ENCODE results near the gene IDH3G.

DNA sequence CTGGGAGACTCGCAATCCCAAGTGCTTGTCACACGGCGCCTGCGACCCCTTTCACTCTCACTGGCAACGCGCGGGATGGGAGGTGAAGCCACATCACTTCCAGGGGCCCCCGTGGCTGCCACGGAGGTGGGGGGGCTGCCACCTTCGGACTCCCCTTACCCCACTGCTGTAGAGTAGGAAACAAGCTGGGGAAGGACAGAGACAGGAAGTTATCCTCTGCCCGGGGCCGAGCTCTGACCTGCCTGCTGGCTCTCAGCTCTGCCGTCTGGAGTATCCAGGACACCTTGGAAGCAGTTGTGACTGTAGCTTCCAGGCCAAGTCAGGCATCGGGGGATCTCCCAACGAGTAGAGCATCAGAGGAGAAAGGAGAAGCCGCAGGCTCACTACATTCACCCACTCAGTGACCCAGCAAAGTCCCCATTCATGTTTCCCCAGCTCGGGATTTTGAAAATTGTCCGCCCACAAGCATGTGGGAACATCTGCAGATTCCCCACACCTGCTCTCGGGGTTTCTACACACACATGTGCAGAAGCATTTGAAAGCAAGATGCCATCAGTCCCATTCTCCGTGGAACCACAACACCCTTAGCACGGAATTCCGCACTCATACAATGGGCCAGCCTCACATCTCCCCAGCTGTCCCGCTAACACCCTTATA, 25.3 kb upstream of the IDH3G start:
- TF ChIP-seq, protein P1, sequence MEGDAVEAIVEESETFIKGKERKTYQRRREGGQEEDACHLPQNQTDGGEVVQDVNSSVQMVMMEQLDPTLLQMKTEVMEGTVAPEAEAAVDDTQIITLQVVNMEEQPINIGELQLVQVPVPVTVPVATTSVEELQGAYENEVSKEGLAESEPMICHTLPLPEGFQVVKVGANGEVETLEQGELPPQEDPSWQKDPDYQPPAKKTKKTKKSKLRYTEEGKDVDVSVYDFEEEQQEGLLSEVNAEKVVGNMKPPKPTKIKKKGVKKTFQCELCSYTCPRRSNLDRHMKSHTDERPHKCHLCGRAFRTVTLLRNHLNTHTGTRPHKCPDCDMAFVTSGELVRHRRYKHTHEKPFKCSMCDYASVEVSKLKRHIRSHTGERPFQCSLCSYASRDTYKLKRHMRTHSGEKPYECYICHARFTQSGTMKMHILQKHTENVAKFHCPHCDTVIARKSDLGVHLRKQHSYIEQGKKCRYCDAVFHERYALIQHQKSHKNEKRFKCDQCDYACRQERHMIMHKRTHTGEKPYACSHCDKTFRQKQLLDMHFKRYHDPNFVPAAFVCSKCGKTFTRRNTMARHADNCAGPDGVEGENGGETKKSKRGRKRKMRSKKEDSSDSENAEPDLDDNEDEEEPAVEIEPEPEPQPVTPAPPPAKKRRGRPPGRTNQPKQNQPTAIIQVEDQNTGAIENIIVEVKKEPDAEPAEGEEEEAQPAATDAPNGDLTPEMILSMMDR (IDR thresholded peaks at IDR 0.05), result no peak
- TF ChIP-seq POLR2AphosphoS5 (IDR thresholded peaks at IDR 0.05; ENCODE audit: low read depth, low read length), result no peak
- TF ChIP-seq, protein P2, sequence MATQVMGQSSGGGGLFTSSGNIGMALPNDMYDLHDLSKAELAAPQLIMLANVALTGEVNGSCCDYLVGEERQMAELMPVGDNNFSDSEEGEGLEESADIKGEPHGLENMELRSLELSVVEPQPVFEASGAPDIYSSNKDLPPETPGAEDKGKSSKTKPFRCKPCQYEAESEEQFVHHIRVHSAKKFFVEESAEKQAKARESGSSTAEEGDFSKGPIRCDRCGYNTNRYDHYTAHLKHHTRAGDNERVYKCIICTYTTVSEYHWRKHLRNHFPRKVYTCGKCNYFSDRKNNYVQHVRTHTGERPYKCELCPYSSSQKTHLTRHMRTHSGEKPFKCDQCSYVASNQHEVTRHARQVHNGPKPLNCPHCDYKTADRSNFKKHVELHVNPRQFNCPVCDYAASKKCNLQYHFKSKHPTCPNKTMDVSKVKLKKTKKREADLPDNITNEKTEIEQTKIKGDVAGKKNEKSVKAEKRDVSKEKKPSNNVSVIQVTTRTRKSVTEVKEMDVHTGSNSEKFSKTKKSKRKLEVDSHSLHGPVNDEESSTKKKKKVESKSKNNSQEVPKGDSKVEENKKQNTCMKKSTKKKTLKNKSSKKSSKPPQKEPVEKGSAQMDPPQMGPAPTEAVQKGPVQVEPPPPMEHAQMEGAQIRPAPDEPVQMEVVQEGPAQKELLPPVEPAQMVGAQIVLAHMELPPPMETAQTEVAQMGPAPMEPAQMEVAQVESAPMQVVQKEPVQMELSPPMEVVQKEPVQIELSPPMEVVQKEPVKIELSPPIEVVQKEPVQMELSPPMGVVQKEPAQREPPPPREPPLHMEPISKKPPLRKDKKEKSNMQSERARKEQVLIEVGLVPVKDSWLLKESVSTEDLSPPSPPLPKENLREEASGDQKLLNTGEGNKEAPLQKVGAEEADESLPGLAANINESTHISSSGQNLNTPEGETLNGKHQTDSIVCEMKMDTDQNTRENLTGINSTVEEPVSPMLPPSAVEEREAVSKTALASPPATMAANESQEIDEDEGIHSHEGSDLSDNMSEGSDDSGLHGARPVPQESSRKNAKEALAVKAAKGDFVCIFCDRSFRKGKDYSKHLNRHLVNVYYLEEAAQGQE (IDR thresholded peaks at IDR 0.05; ENCODE audit: insufficient read depth in 1 of 2, low read depth in 2 of 2, low read length in 1 of 2), result no peak
